Hepatocyte (in vitro differentiated cells): Measurements from ENCODE around the gene DDN. TPM values are rescaled to one million over a fixed set of nuclear protein-coding genes. Genes with fewer than 3 reads are reported as not detected.

Experiments used
- DNase-seq: peaks from one replicate; pipeline ENCODE4 v3.0.0-alpha.2; 2016; ENCODE audit warnings: low spot score
- H2AFZ ChIP-seq: fragments of 200-600 bp; sonication (generic); 2 replicates; pipeline ENCODE4 v1.6.0; 2016; ENCODE audit warnings: antibody characterized with exemption, mild to moderate bottlenecking
- H3K27ac ChIP-seq: fragments of 200-600 bp; sonication (generic); 2 replicates; pipeline ENCODE4 v1.5.1; 2016; ENCODE audit warnings: mild to moderate bottlenecking
- H3K27me3 ChIP-seq: fragments of 200-600 bp; sonication (generic); 2 replicates; pipeline ENCODE4 v1.6.1; 2016
- H3K36me3 ChIP-seq: fragments of 200-600 bp; sonication (generic); replicated peaks from 2 replicates; pipeline ENCODE4 v1.5.1; 2016; ENCODE audit warnings: low read depth; ENCODE audit not compliant: insufficient read depth
- H3K4me1 ChIP-seq: fragments of 200-600 bp; sonication (generic); 2 replicates; pipeline ENCODE4 v1.5.1; 2016; ENCODE audit warnings: mild to moderate bottlenecking, moderate library complexity; ENCODE audit not compliant: insufficient read depth
- H3K4me2 ChIP-seq: fragments of 200-600 bp; sonication (generic); 2 replicates; pipeline ENCODE4 v1.6.0; 2016
- H3K4me3 ChIP-seq: fragments of 200-600 bp; sonication (generic); 2 replicates; pipeline ENCODE4 v1.5.1; 2016; ENCODE audit warnings: mild to moderate bottlenecking
- H3K79me2 ChIP-seq: fragments of 200-600 bp; sonication (generic); 2 replicates; pipeline ENCODE4 v1.6.0; 2017; ENCODE audit warnings: mild to moderate bottlenecking
- H3K9me2 ChIP-seq: fragments of 200-600 bp; sonication (generic); replicated peaks from 2 replicates; pipeline ENCODE4 v1.6.0; 2017; ENCODE audit warnings: mild to moderate bottlenecking; ENCODE audit not compliant: insufficient read depth
- H3K9me3 ChIP-seq: fragments of 200-600 bp; sonication (generic); 2 replicates; pipeline ENCODE4 v1.5.1; 2016; ENCODE audit warnings: low read depth, mild to moderate bottlenecking
- H4K20me1 ChIP-seq: fragments of 200-600 bp; sonication (generic); 2 replicates; pipeline ENCODE4 v1.6.0; 2016; ENCODE audit warnings: mild to moderate bottlenecking; ENCODE audit not compliant: insufficient read depth, poor library complexity, severe bottlenecking
- CTCF ChIP-seq: fragments of 200-600 bp; sonication (generic); IDR thresholded peaks from 2 replicates; pipeline ENCODE4 v1.5.1; 2016; ENCODE audit warnings: antibody characterized with exemption, mild to moderate bottlenecking; ENCODE audit not compliant: poor library complexity
- EZH2 ChIP-seq: fragments of 200-600 bp; sonication (generic); IDR thresholded peaks from 2 replicates; pipeline ENCODE4 v1.6.1; 2016; ENCODE audit warnings: antibody characterized with exemption, mild to moderate bottlenecking, borderline replicate concordance
- EZH2phosphoT487 ChIP-seq: fragments of 200-600 bp; sonication (generic); IDR thresholded peaks from one replicate; pipeline ENCODE4 v1.6.1; 2018; ENCODE audit warnings: antibody characterized with exemption, mild to moderate bottlenecking, low read depth, moderate library complexity; ENCODE audit not compliant: unreplicated experiment, severe bottlenecking
- WGBS: methylation state at CpG from one replicate; pipeline ENCODE4 v1.1.6; 2016; ENCODE audit warnings: low lambda C conversion rate; ENCODE audit errors: missing lambda C conversion rate; 5-methylcytosine and 5-hydroxymethylcytosine counted together
- polyA plus RNA-seq: library from polyadenylated mRNA; unstranded; fragments of >200 nt; fragmentation: Nextera tagmentation; extraction: Ambion mirVana; gene quantifications from 2 replicates; pipeline ENCODE4 v1.2.1, GENCODE V29; 2016
- total RNA-seq: library from RNA; depleted of rRNA; stranded (reverse); fragments of >200 nt; gene quantifications from 2 replicates; pipeline ENCODE4 v1.2.3, GENCODE V29; 2014

Gene DDN
- total and polyA plus RNA-seq, 2 experiments from 2014 or later: 0.10 TPM; not detected in 1

GRCh38 chr12:49031573-49032161, 32.5 kb upstream of the DDN start:
- Histone ChIP-seq H3K79me2 (no peaks in the 10 kb centered on the region), H3K36me3 (no peaks in the 10 kb centered on the region), H4K20me1 (no peaks in the 10 kb centered on the region), H3K4me3 (no peak overlapping the region), H3K9me2 (no peaks in the 10 kb centered on the region), H2AFZ (no peak overlapping the region), H3K27ac (no peak overlapping the region), H3K9me3 (no peaks in the 10 kb centered on the region), H3K27me3 (no peaks in the 10 kb centered on the region), H3K4me1 (no peaks in the 10 kb centered on the region), H3K4me2 (no peak overlapping the region)
- TF ChIP-seq CTCF (no peak), EZH2 (no peak), EZH2phosphoT487 (no peak)
- WGBS: 100% methylated on average over 8 of the region's 8 CpGs
- no peak for DNase-seq

- H3K36me3 ChIP-seq: no peaks in the 10 kb centered on the region
- H3K4me2 ChIP-seq: no peak overlapping the region
- DNase-seq: no peak
- no peak overlapping the region for H2AFZ ChIP-seq
- H3K9me3 ChIP-seq: no peaks in the 10 kb centered on the region
- H3K79me2 ChIP-seq: no peaks in the 10 kb centered on the region
- no peaks in the 10 kb centered on the region for H4K20me1 ChIP-seq
- no peaks in the 10 kb centered on the region for H3K4me1 ChIP-seq
- H3K27me3 ChIP-seq: no peaks in the 10 kb centered on the region
- TF ChIP-seq EZH2phosphoT487: no peak
- TF ChIP-seq CTCF: no peak
- no peak overlapping the region for H3K4me3 ChIP-seq
- H3K9me2 ChIP-seq: no peaks in the 10 kb centered on the region
- 98% methylated on average over 19 of the region's 19 CpGs for WGBS
- H3K27ac ChIP-seq: no peak overlapping the region
These were observed 31.8 kb upstream of the DDN start for GRCh38 chr12:49030714-49031572.

- no peak overlapping the region for H2AFZ ChIP-seq
- no peak overlapping the region for H3K4me2 ChIP-seq
- H3K79me2 ChIP-seq: no peaks in the 10 kb centered on the region
- no peak overlapping the region for H3K4me3 ChIP-seq
- no peak for DNase-seq
- H4K20me1 ChIP-seq: no peaks in the 10 kb centered on the region
- no peaks in the 10 kb centered on the region for H3K27me3 ChIP-seq
- no peaks in the 10 kb centered on the region for H3K9me3 ChIP-seq
- 97% methylated on average over 3 of the region's 8 CpGs for WGBS
- H3K27ac ChIP-seq: no peak overlapping the region
- H3K36me3 ChIP-seq: no peaks in the 10 kb centered on the region
- no peaks in the 10 kb centered on the region for H3K4me1 ChIP-seq
- H3K9me2 ChIP-seq: no peaks in the 10 kb centered on the region
- no peak for TF ChIP-seq EZH2phosphoT487
- TF ChIP-seq CTCF: no peak
- TF ChIP-seq EZH2: no peak
These were observed 30.9 kb upstream of the DDN start for GRCh38 chr12:49030119-49030518.
